NCI-H1092 (cell line): ENCODE results near the gene PFDN1.

Experiments used
- DNase-seq: peaks from one replicate; lab custom pipeline; 2025; lab: John Stamatoyannopoulos, UW

PFDN1 gene

DNA sequence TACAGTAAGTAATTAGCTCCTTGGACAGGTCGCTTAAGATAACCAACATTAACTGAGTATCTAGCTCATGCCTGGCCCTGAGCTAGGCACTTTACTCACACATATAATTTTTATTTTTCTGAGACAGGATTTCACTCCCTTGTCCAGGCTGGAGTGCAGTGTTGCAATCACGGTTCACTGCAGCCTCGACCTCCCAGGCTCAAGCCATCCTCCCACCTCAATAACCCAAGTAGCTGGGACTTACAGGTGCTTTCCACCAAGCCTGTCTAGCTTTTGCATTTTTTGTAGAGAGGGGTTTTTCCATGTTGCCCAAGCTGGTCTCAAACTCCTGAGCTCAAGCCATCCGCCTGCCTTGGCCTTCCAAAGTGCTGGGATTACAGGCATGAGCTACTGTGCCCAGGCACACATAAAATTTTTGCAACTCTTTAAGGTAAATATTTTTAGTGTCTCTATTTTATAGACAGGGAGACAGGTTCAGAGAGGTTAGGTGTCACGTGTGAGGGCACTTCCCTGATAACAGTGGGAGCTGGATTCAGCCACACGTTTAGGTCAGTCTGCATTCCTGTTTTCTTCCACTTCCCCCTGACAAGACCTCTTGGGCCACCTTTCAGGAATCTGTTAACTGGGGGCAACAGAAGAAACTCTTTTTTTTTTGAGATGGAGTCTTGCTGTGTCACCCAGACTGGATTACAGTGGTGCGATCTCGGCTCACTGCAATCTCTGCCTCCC, 25.3 kb upstream of the PFDN1 start:
- DNase-seq = no peak

DNA sequence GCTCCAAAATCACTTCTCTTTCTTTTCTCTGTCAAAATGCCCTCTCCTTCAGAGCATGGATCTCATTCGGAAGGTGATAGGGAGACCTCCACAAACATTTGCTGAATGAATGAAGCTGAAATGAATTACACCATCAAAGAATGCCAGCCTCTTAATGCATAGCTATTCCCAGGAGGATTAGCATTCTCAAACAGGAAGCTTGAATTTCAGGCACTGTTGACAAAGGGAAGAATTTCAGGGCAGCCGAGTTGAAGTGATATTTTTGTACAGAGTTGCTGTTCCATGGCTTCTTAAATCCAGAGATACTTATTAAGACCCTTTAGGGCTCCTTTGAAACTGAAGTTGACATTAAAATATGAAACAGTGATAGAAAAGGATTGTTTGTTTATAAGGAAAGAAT, 24.7 kb upstream of the PFDN1 start:
- DNase-seq = no peak

DNA sequence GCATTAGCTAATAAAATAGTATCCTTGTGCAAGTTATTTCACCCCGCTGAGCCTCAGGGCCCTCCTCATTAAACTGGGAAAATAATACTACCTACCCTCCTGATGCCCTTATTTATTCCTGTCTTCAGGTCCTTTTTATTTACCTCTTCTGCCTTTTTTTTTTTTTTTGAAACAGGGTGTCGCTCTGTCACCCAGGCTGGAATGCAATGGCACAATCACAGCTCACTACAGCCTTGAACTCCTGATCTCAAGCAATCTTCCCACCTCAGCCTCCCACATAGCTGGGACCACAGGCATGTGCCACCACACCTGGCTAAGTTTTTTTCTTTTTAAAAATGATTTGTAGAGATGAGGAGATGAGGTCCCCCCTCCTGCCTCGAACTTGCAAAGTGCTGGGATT, 22.6 kb upstream of the PFDN1 start:
- no peak for DNase-seq

DNA sequence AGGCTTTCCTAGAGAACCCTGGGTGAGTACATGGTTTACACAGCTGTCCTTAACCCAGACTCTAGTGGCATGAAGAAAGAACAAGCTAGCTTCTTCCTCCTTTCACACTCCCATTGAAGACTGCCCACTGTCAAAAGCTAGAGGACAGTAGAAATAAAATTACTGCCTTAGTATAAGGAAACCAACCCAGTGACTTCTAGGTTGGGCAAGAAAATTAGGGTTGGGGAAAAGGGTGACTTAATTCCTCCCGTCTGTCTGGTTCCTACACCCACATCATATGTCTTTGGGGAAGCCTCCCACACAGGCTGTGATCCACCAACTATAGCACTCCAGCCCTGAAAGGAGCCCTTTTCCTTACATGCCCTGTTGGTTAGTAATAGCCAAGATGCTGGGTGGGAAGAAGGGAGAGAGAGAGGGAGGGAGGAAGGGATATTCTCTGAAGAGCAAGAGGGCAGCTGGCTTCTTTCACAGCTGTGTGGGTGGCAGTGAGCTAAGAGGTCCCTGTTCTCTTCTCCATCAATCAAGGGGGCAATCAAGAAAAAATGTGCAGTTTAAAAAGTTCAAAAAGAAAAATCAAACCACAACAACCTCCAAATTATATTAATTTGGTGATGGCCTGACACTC, 21.8 kb upstream of the PFDN1 start:
- DNase-seq = no peak

GRCh38 chr5:140324041-140324600, 21.2 kb upstream of the PFDN1 start:
- DNase-seq = no peak

- peak; percentile 33 for DNase-seq
Measured at GRCh38 chr5:140322751-140323731, 20.1 kb upstream of the PFDN1 start.

DNA sequence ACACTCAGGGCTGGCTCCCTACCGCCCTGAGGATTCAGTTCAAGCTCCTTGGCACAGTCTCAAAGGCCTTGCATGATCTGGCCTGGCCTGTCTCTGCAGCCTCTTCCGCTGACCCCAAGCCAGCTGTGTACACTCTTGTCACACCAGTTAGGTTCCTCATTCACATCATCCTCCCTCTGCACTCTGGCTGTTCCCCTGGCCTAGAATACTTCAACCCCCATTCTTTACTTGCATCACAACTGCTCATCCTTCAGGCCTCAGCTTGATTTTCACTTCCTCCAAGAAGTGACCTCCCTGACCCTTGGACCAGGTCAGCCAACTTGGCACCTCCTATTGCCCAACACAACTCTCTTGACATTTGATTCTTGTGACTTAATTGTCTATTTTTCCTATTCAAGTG, 18.9 kb upstream of the PFDN1 start:
- DNase-seq = no peak

DNA sequence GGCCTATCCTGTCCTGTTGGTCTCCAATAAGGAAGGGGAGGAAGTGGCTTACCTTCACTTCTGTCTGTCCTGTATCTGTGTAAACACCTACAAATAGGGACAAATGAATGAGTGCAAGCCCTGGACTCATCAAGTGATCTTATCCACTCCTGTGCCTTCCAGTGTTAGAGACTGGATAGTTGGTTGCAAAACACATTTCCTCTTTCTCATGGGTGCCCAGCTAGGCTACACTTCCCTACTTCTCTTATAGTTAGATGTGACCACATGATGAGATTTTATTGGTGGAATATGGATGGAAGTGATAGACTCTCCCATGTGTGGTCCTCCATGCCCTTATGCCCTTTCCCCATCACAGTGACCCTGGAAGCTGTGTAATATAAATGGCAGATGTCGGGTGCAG, 16.9 kb upstream of the PFDN1 start:
- DNase-seq = no peak

DNA sequence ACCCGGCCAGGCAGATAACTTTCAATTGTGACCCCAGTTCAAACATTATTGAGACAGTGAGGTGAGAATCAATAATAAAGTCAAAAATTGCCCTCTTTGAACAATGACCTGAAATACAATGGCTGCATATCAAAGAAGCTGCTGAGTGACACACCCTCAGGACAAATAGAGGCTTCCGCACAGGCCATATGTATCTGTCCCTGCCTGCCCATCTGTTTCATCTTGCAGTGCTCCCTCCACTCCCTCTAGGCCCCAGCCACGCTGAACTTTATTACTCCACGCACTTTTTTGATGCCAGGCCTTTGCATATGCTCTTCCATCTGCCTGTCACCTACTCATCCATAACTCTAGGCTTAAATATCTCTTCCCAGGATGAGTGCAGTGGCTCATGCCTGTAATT, 15.9 kb upstream of the PFDN1 start:
- DNase-seq = no peak

DNA sequence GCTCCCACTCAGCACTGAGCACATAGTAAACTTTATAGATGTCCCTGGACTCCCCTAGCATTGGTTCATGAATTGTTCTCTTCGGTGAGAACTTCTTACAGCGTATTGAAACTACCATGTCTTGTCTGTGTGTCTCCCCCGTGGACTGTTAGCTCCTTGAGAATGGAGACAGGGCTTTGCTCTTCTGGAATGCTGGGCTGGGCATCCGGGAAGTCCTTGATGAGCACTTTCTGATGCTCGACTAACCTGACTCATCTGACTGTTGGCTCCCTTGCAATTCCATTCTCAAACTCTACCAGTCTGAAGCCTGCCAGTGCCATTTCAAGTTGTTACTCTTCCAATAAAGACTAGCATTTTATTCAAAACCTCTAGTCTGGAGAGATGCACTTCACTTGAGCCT, 15.0 kb upstream of the PFDN1 start:
- DNase-seq = no peak

DNA sequence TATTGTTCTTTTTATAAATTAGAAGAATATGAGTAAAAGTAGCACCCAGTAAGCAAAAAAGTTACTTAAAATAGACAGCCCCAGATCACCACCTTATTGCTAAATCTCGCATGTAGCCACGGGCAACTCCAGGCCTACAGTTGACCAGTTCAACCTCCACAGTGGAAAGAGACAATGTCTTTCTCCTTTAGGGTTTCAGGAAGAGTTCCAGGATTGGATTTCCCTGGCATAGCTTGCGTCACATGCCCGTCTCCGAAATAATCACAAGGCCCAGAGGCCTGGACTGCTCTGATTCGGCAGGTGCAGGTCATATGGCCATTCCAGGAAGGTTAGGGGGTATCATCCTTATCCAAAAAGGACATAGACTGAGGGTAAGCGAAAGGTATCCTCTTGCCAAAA, 9.9 kb upstream of the PFDN1 start:
- no peak for DNase-seq

GRCh38 chr5:140312067-140312790, 9.3 kb upstream of the PFDN1 start:
- DNase-seq = no peak

DNA sequence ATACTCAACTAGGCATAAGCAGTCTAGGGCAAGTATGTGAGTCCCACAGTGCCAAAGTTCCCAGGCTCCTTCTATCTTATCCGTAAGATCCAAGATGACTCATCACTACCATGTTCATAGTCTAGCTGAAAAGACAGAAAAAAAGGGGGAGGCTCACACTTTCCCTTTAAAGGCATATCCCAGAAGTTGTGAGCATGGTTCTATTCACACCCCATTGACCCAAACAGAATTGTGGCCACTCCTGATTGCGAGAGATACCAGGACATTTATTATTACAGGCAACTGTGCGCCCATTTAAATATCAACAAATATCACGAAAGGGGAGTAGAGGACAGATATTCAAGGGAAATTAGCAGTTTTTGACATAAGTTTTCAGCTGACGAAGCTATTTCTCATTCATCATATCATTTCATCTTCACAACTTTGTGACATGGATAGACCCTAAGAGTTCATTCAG, 8.1 kb upstream of the PFDN1 start:
- no peak for DNase-seq

- no peak for DNase-seq
Measured at GRCh38 chr5:140310434-140310833, 7.5 kb upstream of the PFDN1 start.

- no peak for DNase-seq
Measured at GRCh38 chr5:140309706-140310249, 6.9 kb upstream of the PFDN1 start.

GRCh38 chr5:140305471-140305870, 2.6 kb upstream of the PFDN1 start:
- no peak for DNase-seq

- DNase-seq = no peak
Measured at GRCh38 chr5:140303966-140304365, 1.1 kb upstream of the PFDN1 start.

- DNase-seq = no peak
Measured at GRCh38 chr5:140301136-140301535, 1.8 kb downstream of the PFDN1 start.

- DNase-seq = no peak
Measured at GRCh38 chr5:140299056-140299455, 3.8 kb downstream of the PFDN1 start.

GRCh38 chr5:140298183-140298601, 4.7 kb downstream of the PFDN1 start:
- DNase-seq = no peak

DNA sequence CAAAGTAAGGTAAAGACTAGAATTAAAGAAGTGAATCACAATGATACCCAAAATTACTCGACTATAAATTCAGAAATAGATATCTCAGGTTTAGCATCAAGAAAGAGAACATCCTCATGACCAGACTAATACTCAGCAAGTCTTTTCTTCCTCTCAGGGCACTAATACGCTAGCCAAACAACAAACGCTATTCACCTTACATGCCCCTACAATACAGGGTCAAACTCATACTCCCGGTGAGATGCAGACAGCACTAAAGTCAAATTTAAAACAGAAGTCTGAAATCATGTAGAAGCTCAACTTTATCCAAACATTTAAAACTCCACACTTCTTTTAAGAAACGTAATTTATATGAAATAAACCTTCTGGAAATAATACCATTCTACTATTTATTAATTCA, 5.6 kb downstream of the PFDN1 start:
- no peak for DNase-seq
